Lung (tissue), 12 donors: ENCODE data around the gene FAM25G. TPM values are rescaled to one million over a fixed set of nuclear protein-coding genes. Genes with fewer than 3 reads are reported as not detected.

Source experiments
- ATAC-seq: fragments of 200-7000 bp; cut with Tn5 transposase; one replicate; pipeline ENCODE4 v1.9.1; 2020; ENCODE audit warnings: moderate number of reproducible peaks; ENCODE audit not compliant: insufficient read depth, low FRiP score
- DNase-seq, 3 donors: peaks; one replicate each; pipeline ENCODE4 v3.0.0-alpha.2; 2013 to 2017
- H3K27ac ChIP-seq, 2 donors: one replicate each; pipeline ENCODE4 v1.5.1; 2013; ENCODE audit warnings: mild to moderate bottlenecking in 2 of 2, moderate library complexity in 2 of 2, control low read depth in 1 of 2, inconsistent platforms in 1 of 2, low read depth in 1 of 2, low read length in 1 of 2
- H3K27me3 ChIP-seq, 3 donors: one replicate each; pipeline ENCODE4 v1.5.1; 2013; ENCODE audit warnings: low read length in 2 of 3; ENCODE audit not compliant: control insufficient read depth in 3 of 3, insufficient read depth in 3 of 3
- H3K36me3 ChIP-seq, 4 donors: one replicate each; pipeline ENCODE4 v1.5.1; 2013; ENCODE audit warnings: low read length in 4 of 4, mild to moderate bottlenecking in 1 of 4, moderate library complexity in 1 of 4; ENCODE audit not compliant: control insufficient read depth in 4 of 4, insufficient read depth in 4 of 4
- H3K4me1 ChIP-seq, 5 donors: one replicate each; pipeline ENCODE4 v1.5.1; 2013; ENCODE audit warnings: low read length in 5 of 5, mild to moderate bottlenecking in 2 of 5, moderate library complexity in 1 of 5; ENCODE audit not compliant: control insufficient read depth in 5 of 5, insufficient read depth in 5 of 5
- H3K4me3 ChIP-seq: one replicate; pipeline ENCODE4 v1.5.1; 2013; ENCODE audit warnings: mild to moderate bottlenecking, control low read depth, moderate library complexity
- H3K9ac ChIP-seq, 2 donors: one replicate each; pipeline ENCODE4 v1.5.1; 2013; ENCODE audit warnings: low read length in 2 of 2, control low read depth in 1 of 2; ENCODE audit not compliant: insufficient read depth in 1 of 2
- H3K9me3 ChIP-seq, 4 donors: one replicate each; pipeline ENCODE4 v1.5.1; 2013; ENCODE audit warnings: low read length in 3 of 4, mild to moderate bottlenecking in 1 of 4, moderate library complexity in 1 of 4; ENCODE audit not compliant: control insufficient read depth in 4 of 4, insufficient read depth in 3 of 4
- WGBS, 2 donors: extraction: QIAGEN DNeasy Blood & Tissue Kit; methylation state at CpG; one replicate each; pipeline ENCODE4 v1.1.7; 2013; 5-methylcytosine and 5-hydroxymethylcytosine counted together
- polyA plus RNA-seq, 2 donors: library from polyadenylated mRNA; stranded (reverse); fragments of 200-250 nt; gene quantifications; one replicate each; pipeline ENCODE4 v1.2.1, GENCODE V29; 2013
- total RNA-seq, 2 donors: library from RNA; depleted of rRNA in 1 of 2; stranded (reverse); fragments of >200 nt in 1 of 2; gene quantifications; one replicate each; pipeline ENCODE4 v1.2.1, GENCODE V29; 2014 to 2021
- TF ChIP-seq, protein P1 (sequence below): IDR thresholded peaks from 2 replicates; pipeline ENCODE4 v1.5.1; 2012; ENCODE audit warnings: mild to moderate bottlenecking; ENCODE audit errors: control extremely low read depth, extremely low read depth
- donor health status: control.
- donor health status: control.
- donor health status: Bipolar disorder and iron deficiency.
- donor health status: healthy.
- donor health status: DM: yes; HTN: yes; CAD: no.

FAM25G gene
- total and polyA plus RNA-seq, 4 donors, result not detected

DNA sequence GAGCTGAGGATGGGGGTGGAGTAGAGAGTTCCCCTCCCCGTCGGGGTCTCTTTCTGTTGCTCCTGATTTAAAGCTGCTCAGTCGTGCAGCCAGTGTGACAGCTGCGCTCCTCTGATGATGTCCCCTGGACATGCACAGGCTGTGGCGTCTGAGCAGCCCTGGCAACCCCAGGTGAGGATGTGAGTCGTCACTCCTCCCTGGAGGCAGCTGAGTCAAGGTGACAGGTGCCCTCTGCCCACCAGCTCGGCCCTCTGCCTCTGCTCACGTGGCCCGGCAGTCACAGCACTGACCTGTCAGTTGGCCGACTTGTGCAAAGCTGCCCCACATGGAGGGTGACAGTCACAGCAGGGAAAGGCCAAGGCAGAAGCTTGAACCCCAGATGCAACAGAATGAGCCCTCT lies 41.5 kb downstream of the FAM25G start:
- H3K9ac ChIP-seq, result no peak overlapping the region
- TF ChIP-seq, protein P1, sequence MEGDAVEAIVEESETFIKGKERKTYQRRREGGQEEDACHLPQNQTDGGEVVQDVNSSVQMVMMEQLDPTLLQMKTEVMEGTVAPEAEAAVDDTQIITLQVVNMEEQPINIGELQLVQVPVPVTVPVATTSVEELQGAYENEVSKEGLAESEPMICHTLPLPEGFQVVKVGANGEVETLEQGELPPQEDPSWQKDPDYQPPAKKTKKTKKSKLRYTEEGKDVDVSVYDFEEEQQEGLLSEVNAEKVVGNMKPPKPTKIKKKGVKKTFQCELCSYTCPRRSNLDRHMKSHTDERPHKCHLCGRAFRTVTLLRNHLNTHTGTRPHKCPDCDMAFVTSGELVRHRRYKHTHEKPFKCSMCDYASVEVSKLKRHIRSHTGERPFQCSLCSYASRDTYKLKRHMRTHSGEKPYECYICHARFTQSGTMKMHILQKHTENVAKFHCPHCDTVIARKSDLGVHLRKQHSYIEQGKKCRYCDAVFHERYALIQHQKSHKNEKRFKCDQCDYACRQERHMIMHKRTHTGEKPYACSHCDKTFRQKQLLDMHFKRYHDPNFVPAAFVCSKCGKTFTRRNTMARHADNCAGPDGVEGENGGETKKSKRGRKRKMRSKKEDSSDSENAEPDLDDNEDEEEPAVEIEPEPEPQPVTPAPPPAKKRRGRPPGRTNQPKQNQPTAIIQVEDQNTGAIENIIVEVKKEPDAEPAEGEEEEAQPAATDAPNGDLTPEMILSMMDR, result no peak
- no peaks in the 10 kb centered on the region for H3K36me3 ChIP-seq
- H3K27me3 ChIP-seq, result peaks cover 0 to 3% (median 0%) of the 10 kb centered on the region in 3 donors
- peaks cover 2 to 17% (median 7%) of the 10 kb centered on the region in 4 donors for H3K9me3 ChIP-seq
- H3K4me3 ChIP-seq, result no peak overlapping the region
- WGBS, 2 donors, result 78 to 81% methylated on average over 10 of the region's 10 CpGs
- ATAC-seq (no peak), DNase-seq (no peak)
- H3K4me1 ChIP-seq, result peaks cover 0 to 5% (median 0%) of the 10 kb centered on the region in 5 donors
- H3K27ac ChIP-seq, result no peak overlapping the region

DNA sequence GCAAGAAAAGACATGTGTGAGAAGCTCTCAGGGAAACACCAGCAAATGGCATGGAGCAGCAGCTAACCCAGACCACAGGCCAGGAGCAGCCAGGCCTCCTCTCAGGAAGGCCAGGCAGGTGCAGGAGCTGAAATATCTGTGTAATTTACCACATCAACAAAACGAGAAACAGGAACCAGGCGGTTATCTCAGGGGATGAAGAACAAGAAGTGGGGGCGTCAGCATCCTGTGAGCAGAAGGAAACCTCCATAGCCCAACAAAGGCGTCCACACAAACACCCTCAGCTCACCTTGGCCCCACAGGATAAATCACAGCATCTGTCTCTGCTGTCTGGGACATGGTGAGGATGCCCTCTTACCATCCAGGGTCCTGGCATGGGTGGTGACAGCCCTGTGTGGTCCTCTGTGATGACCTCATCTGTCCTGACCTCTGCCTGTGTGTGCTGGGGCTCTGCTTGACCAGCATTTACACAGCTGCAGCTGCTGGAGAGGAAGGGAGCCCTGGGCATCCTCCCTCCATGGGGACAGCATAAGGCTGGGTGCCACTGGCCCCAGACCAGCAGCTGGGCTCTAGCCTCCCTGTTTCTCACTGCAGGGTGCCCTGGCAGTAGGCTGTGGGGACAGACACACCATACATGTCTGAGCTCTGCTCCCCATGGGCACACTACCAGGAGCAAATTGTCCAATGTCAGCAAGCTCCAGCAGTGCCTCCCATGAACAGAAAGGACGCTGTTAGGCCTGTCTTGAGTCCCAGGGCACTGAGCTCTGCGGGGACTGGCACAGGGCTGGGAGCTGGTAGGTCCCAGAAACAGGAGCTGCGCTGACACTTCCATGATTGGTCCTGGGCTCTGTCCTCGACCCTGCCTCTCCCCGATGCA lies 42.2 kb downstream of the FAM25G start:
- WGBS, 2 donors, result 54 to 60% methylated on average over 9 of the region's 9 CpGs
- DNase-seq (no peak), ATAC-seq (no peak)

DNA sequence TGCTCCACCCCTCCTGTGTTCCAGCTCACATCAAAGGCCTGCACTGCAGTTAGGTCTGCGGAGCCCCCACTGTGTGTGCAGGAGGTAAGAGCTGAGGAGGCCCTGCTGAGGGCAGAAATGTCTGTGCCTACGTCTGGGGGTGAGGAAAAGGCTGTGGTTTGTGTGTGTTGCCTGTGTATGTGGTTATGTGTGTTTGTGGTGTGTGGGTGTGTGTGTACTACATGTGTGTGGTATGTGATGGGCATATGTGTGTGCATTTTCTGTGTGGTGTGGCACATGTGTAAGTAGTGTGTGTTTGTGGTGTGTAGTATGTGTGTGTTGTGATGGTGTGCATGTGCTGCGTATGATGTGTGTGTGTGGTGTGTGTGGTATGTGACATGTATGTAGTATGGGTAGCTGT lies 43.8 kb downstream of the FAM25G start:
- H3K36me3 ChIP-seq, result no peaks in the 10 kb centered on the region
- DNase-seq (no peak), ATAC-seq (no peak)
- TF ChIP-seq, protein P1, result no peak
- H3K4me3 ChIP-seq, result no peak overlapping the region
- H3K4me1 ChIP-seq, result no peaks in the 10 kb centered on the region
- H3K27me3 ChIP-seq, result no peaks in the 10 kb centered on the region
- 78 to 86% methylated on average over 3 of the region's 3 CpGs for WGBS, 2 donors
- no peak overlapping the region for H3K9ac ChIP-seq
- H3K27ac ChIP-seq, result no peak overlapping the region
- H3K9me3 ChIP-seq, result peaks cover 2 to 23% (median 7%) of the 10 kb centered on the region in 4 donors

More for the DNA sequence above, 42.2 kb downstream of the FAM25G start:
- Histone ChIP-seq H3K4me1 (peaks cover 0 to 5% (median 0%) of the 10 kb centered on the region in 5 donors), H3K27ac (no peak overlapping the region), H3K4me3 (no peak overlapping the region), H3K9me3 (peaks cover 2 to 18% (median 7%) of the 10 kb centered on the region in 4 donors), H3K36me3 (no peaks in the 10 kb centered on the region), H3K27me3 (peaks cover 0 to 3% (median 0%) of the 10 kb centered on the region in 3 donors), H3K9ac (no peak overlapping the region)
- TF ChIP-seq, protein P1, result no peak
